Fibroblast of skin of right quadriceps (primary cell): Measurements from ENCODE around the gene CYP2D6.
"Not testable (repeated sequence)": the region's sequence is repeated elsewhere in the genome, so short reads cannot be mapped to it uniquely, and the experiment has no call there.

ENCODE experiments used
- DNase-seq: peaks from one replicate; pipeline ENCODE4 v3.0.0-alpha.2; 2013

The CYP2D6 gene

GRCh38 chr22:42132457-42132856 is 1.8 kb upstream of the CYP2D6 start:
- DNase-seq: no peak

GRCh38 chr22:42131562-42131961 is 952 bp upstream of the CYP2D6 start:
- no peak for DNase-seq

- not testable (repeated sequence) for DNase-seq
Observed at GRCh38 chr22:42130182-42130581, 428 bp downstream of the CYP2D6 start.

- DNase-seq: not testable (repeated sequence)
Observed at GRCh38 chr22:42128776-42129694, 1.6 kb downstream of the CYP2D6 start.

- DNase-seq: not testable (repeated sequence)
Observed at GRCh38 chr22:42128007-42128406, 2.6 kb downstream of the CYP2D6 start.

GRCh38 chr22:42127606-42128005 is 3.0 kb downstream of the CYP2D6 start:
- no peak for DNase-seq

- DNase-seq: not testable (repeated sequence)
Observed at GRCh38 chr22:42123529-42123928, 7.1 kb downstream of the CYP2D6 start.

GRCh38 chr22:42120231-42121021 is 10.2 kb downstream of the CYP2D6 start:
- DNase-seq: not testable (repeated sequence)

GRCh38 chr22:42116848-42117424 is 13.7 kb downstream of the CYP2D6 start:
- DNase-seq: no peak

GRCh38 chr22:42115420-42115830 is 15.2 kb downstream of the CYP2D6 start:
- not testable (repeated sequence) for DNase-seq

GRCh38 chr22:42114721-42115120 is 15.9 kb downstream of the CYP2D6 start:
- no peak for DNase-seq

GRCh38 chr22:42112793-42113192 is 17.8 kb downstream of the CYP2D6 start:
- not testable (repeated sequence) for DNase-seq

GRCh38 chr22:42111798-42112197 is 18.8 kb downstream of the CYP2D6 start:
- DNase-seq: no peak

- no peak for DNase-seq
Observed at GRCh38 chr22:42108848-42109247, 21.8 kb downstream of the CYP2D6 start.

GRCh38 chr22:42104332-42104860 is 26.2 kb downstream of the CYP2D6 start:
- DNase-seq: not testable (repeated sequence)

- DNase-seq: no peak
Observed at GRCh38 chr22:42101199-42101598, 29.4 kb downstream of the CYP2D6 start.

GRCh38 chr22:42091455-42091782 is 39.2 kb downstream of the CYP2D6 start:
- DNase-seq: no peak

GRCh38 chr22:42090596-42091454 is 39.8 kb downstream of the CYP2D6 start, which contains the start of gene NDUFA6:
TSS of gene NDUFA6 (minus strand) at chr22:42090772. CDS start at chr22:42090744, 28 bp downstream.
- DNase-seq: peak; percentile 99

GRCh38 chr22:42086051-42086450 is 44.6 kb downstream of the CYP2D6 start:
- DNase-seq: no peak

GRCh38 chr22:42084874-42085273 is 45.7 kb downstream of the CYP2D6 start:
- DNase-seq: no peak

GRCh38 chr22:42083119-42083518 is 47.5 kb downstream of the CYP2D6 start:
- DNase-seq: no peak

GRCh38 chr22:42080287-42080686 is 50.3 kb downstream of the CYP2D6 start:
- DNase-seq: peak; percentile 29
